Activated CD4-positive, alpha-beta T cell treated with anti-CD3 and anti-CD28 coated beads for 36 hours (primary cell): ENCODE measurements around the gene ANK2. TPM values are rescaled to one million over a fixed set of nuclear protein-coding genes. Genes with fewer than 3 reads are reported as not detected.

ENCODE experiments used
- ATAC-seq: fragments of 200-7000 bp; cut with Tn5 transposase; one replicate; pipeline ENCODE4 v1.10.0; 2021; ENCODE audit warnings: mild to moderate bottlenecking, moderate library complexity
- CTCF ChIA-PET: fragments of 350-600 bp; sonication (Branson Sonifier 250); formaldehyde crosslinking; loops from one replicate; lab custom pipeline; 2021; ENCODE audit warnings: antibody characterized with exemption; lab: Charles Lee
- POLR2A ChIA-PET: fragments of 350-600 bp; sonication (Branson Sonifier 250); formaldehyde crosslinking; loops from one replicate; lab custom pipeline; 2021; ENCODE audit warnings: antibody characterized with exemption, inconsistent platforms; lab: Charles Lee
- DNase-seq: peaks from one replicate; pipeline ENCODE4 v3.0.0-alpha.2; 2020
- H3K27ac Mint-ChIP-seq: one replicate; pipeline ENCODE4 v1.8.0; 2021; ENCODE audit warnings: mixed read lengths
- H3K27me3 Mint-ChIP-seq: one replicate; pipeline ENCODE4 v1.8.0; 2021; ENCODE audit warnings: mixed read lengths
- H3K36me3 Mint-ChIP-seq: one replicate; pipeline ENCODE4 v1.8.0; 2021; ENCODE audit warnings: low read depth, mixed read lengths
- H3K4me1 Mint-ChIP-seq: one replicate; pipeline ENCODE4 v1.8.0; 2021; ENCODE audit warnings: mixed read lengths
- H3K4me3 Mint-ChIP-seq: one replicate; pipeline ENCODE4 v1.8.0; 2021; ENCODE audit warnings: mild to moderate bottlenecking, moderate library complexity, mixed read lengths
- H3K9me3 Mint-ChIP-seq: one replicate; pipeline ENCODE4 v1.8.0; 2021; ENCODE audit warnings: low read depth, mixed read lengths
- intact Hi-C, 2 experiments: fragments of 100-400 bp; cut with DNase I in 1 of 2; cut with micrococcal nuclease in 1 of 2; formaldehyde crosslinking; loops; one replicate each; pipeline versions ENCODE4 v1.14.2 to v1.15.1; 2022 to 2024; cut with DNase I, micrococcal nuclease
- total RNA-seq, 2 experiments: library from RNA; stranded (reverse); gene quantifications; one replicate each; pipeline ENCODE4 v1.2.3, GENCODE V29; 2021

The ANK2 gene
- 1 to 10 TPM; 2.1 to 3.3 TPM for total RNA-seq

- Mint-ChIP-seq H3K27ac (no peak within 1 kb of the TSS), H3K27me3 (peaks cover 11% of the 10 kb centered on the region), H3K4me3 (no peak within 1 kb of the TSS), H3K9me3 (no peaks in the 10 kb centered on the region), H3K36me3 (no peaks in the 10 kb centered on the region), H3K4me1 (no peaks in the 10 kb centered on the region)
- intact Hi-C loops = no loop called here
- ATAC-seq (no peak), DNase-seq (no peak)
- ChIA-PET CTCF (interaction anchor here (0.7 kb wide), 1 partner anchor 32 kb away, joined by 3 read pairs; no protein-coding TSS in a partner anchor), POLR2A (no interaction called here)
These were observed at the start of gene ANK2 for GRCh38 chr4:113049421-113050370. TSS of gene ANK2 (plus strand) at chr4:113049653. CDS start at chr4:113049729, 76 bp downstream.

- no peak for DNase-seq
- POLR2A ChIA-PET = no interaction called here
- no peak for ATAC-seq
- Mint-ChIP-seq H3K27me3 (no peaks in the 10 kb centered on the region), H3K4me1 (no peaks in the 10 kb centered on the region), H3K36me3 (no peaks in the 10 kb centered on the region), H3K27ac (no peak overlapping the region), H3K4me3 (no peak overlapping the region), H3K9me3 (no peaks in the 10 kb centered on the region)
- CTCF ChIA-PET = interaction anchor here (0.7 kb wide), 1 partner anchor 121 kb away, joined by 3 read pairs; no protein-coding TSS in a partner anchor
- intact Hi-C loops = no loop called here
These were observed 45.6 kb upstream of the ANK2 start for GRCh38 chr4:113003841-113004240.

DNA sequence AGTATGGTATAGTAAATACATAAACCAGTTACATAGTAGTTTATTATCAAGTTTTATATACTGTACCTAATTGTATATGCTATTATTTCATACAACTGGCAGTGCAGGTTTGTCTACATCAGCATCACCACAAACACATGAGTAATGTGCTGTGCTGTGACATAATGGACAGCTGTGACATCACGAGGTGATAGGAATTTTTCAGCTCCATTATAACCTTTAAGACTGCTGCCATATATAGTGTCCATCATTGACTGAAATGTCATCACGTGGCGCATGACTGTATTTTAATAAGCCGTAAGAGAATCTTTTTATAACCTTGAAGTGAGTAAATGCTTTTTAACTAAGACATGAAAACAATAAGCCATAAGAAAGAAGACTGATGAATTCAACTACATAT, 44.8 kb upstream of the ANK2 start:
- ChIA-PET POLR2A (no interaction called here), CTCF (no interaction called here)
- Mint-ChIP-seq H3K27me3 (no peaks in the 10 kb centered on the region), H3K27ac (no peak overlapping the region), H3K4me1 (no peaks in the 10 kb centered on the region), H3K9me3 (no peaks in the 10 kb centered on the region), H3K4me3 (no peak overlapping the region), H3K36me3 (no peaks in the 10 kb centered on the region)
- ATAC-seq (no peak), DNase-seq (no peak)
- intact Hi-C loops = no loop called here

- Mint-ChIP-seq H3K27me3 (peaks cover 3% of the 10 kb centered on the region), H3K4me3 (no peak overlapping the region), H3K36me3 (no peaks in the 10 kb centered on the region), H3K9me3 (no peaks in the 10 kb centered on the region), H3K27ac (no peak overlapping the region), H3K4me1 (no peaks in the 10 kb centered on the region)
- ChIA-PET POLR2A (no interaction called here), CTCF (no interaction called here)
- intact Hi-C loops = no loop called here
- DNase-seq (no peak), ATAC-seq (no peak)
These were observed 42.8 kb upstream of the ANK2 start for GRCh38 chr4:113006632-113007031.

GRCh38 chr4:113007151-113007550, 42.3 kb upstream of the ANK2 start:
- Mint-ChIP-seq H3K27me3 (peaks cover 3% of the 10 kb centered on the region), H3K27ac (no peak overlapping the region), H3K9me3 (no peaks in the 10 kb centered on the region), H3K4me1 (no peaks in the 10 kb centered on the region), H3K4me3 (no peak overlapping the region), H3K36me3 (no peaks in the 10 kb centered on the region)
- POLR2A ChIA-PET = no interaction called here
- ATAC-seq = no peak
- intact Hi-C loops = no loop called here
- DNase-seq = no peak
- CTCF ChIA-PET = no interaction called here

- intact Hi-C loops = no loop called here
- no peaks in the 10 kb centered on the region for H3K36me3 Mint-ChIP-seq
- no peak overlapping the region for H3K27ac Mint-ChIP-seq
- H3K4me3 Mint-ChIP-seq = no peak overlapping the region
- peaks cover 3% of the 10 kb centered on the region for H3K27me3 Mint-ChIP-seq
- H3K9me3 Mint-ChIP-seq = no peaks in the 10 kb centered on the region
- ChIA-PET CTCF (no interaction called here), POLR2A (no interaction called here)
- ATAC-seq (no peak), DNase-seq (no peak)
- H3K4me1 Mint-ChIP-seq = no peaks in the 10 kb centered on the region
These were observed 41.3 kb upstream of the ANK2 start for GRCh38 chr4:113008135-113008534.

GRCh38 chr4:113008716-113009115, 40.7 kb upstream of the ANK2 start:
- Mint-ChIP-seq H3K4me1 (no peaks in the 10 kb centered on the region), H3K36me3 (no peaks in the 10 kb centered on the region), H3K27me3 (peaks cover 3% of the 10 kb centered on the region), H3K4me3 (no peak overlapping the region), H3K27ac (no peak overlapping the region), H3K9me3 (no peaks in the 10 kb centered on the region)
- intact Hi-C loops = no loop called here
- ATAC-seq (no peak), DNase-seq (no peak)
- POLR2A ChIA-PET = no interaction called here
- CTCF ChIA-PET = no interaction called here

DNA sequence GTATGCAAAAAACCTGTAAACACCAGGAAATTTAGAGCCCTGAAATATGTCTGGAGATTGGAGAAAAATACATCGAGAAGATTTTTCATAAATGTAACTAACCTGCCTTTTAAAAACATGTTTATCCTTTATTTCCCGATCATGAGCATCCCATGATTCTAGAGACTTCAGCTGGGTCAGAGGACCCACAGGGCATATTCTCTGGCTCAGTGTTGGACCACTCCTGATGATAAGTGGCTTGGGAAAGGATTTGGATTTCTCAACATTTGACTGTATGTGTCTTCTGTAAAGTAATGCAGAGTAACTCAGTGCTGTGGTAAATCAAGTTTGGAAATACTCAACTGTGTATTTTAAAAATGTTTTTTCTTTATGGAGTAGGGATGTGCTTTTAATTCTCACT, 40.0 kb upstream of the ANK2 start:
- no peak overlapping the region for H3K27ac Mint-ChIP-seq
- no peak for DNase-seq
- no peak for ATAC-seq
- no peak overlapping the region for H3K4me3 Mint-ChIP-seq
- POLR2A ChIA-PET = no interaction called here
- intact Hi-C loops = no loop called here
- H3K4me1 Mint-ChIP-seq = no peaks in the 10 kb centered on the region
- H3K27me3 Mint-ChIP-seq = peaks cover 3% of the 10 kb centered on the region
- H3K36me3 Mint-ChIP-seq = no peaks in the 10 kb centered on the region
- no peaks in the 10 kb centered on the region for H3K9me3 Mint-ChIP-seq
- CTCF ChIA-PET = no interaction called here

- Mint-ChIP-seq H3K4me1 (no peaks in the 10 kb centered on the region), H3K36me3 (no peaks in the 10 kb centered on the region), H3K4me3 (no peak overlapping the region), H3K27ac (no peak overlapping the region), H3K27me3 (peaks cover 3% of the 10 kb centered on the region), H3K9me3 (no peaks in the 10 kb centered on the region)
- no peak for DNase-seq
- ChIA-PET POLR2A (no interaction called here), CTCF (no interaction called here)
- intact Hi-C loops = no loop called here
- no peak for ATAC-seq
These were observed 37.2 kb upstream of the ANK2 start for GRCh38 chr4:113012122-113012725.

- H3K27ac Mint-ChIP-seq = no peak overlapping the region
- no peaks in the 10 kb centered on the region for H3K36me3 Mint-ChIP-seq
- intact Hi-C loops = no loop called here
- H3K4me1 Mint-ChIP-seq = no peaks in the 10 kb centered on the region
- DNase-seq (no peak), ATAC-seq (no peak)
- H3K9me3 Mint-ChIP-seq = no peaks in the 10 kb centered on the region
- H3K4me3 Mint-ChIP-seq = no peak overlapping the region
- CTCF ChIA-PET = no interaction called here
- H3K27me3 Mint-ChIP-seq = peaks cover 3% of the 10 kb centered on the region
- POLR2A ChIA-PET = no interaction called here
These were observed 36.7 kb upstream of the ANK2 start for GRCh38 chr4:113012786-113013185.

DNA sequence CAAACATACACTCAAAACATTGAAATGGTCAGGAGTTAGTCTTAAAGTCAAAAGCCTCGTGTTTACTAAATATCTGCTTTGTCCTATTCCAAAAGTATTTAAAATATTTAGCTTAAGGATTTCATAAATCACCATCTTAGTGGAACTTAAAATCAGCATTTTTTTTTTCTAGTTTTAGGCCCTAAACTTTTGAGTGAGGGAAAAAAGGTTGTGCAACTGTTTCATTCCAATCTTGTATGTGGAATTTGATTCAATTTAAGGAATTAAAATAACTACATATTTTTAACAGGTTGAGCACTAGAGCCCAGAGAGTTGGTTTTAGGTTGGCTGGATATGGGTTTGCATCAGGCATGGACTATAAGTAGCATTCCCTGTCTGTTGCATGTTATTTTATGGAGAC, 35.7 kb upstream of the ANK2 start:
- no peaks in the 10 kb centered on the region for H3K4me1 Mint-ChIP-seq
- H3K27ac Mint-ChIP-seq = no peak overlapping the region
- POLR2A ChIA-PET = no interaction called here
- H3K27me3 Mint-ChIP-seq = peaks cover 3% of the 10 kb centered on the region
- intact Hi-C loops = no loop called here
- DNase-seq = no peak
- no peak overlapping the region for H3K4me3 Mint-ChIP-seq
- no peaks in the 10 kb centered on the region for H3K36me3 Mint-ChIP-seq
- CTCF ChIA-PET = no interaction called here
- no peaks in the 10 kb centered on the region for H3K9me3 Mint-ChIP-seq
- ATAC-seq = no peak

DNA sequence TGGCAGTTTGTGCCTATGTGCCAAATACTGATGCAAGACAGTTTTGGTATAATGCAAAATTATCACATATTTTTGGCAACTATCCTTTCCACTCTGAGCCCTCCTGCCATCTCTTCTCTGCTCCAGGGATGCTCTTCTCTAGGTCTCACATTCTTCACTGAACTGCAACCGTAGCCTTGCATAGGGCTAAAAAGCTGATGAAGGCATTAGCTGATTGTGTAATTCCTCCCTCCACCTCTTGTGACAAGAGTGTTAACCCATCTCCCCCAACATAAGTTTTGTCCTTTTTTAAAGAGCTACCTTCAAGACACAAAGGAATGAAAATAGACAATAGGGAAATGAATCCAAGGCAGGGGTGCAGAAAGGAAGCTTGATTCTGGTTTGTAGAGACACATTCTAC, 33.1 kb upstream of the ANK2 start:
- intact Hi-C loops = no loop called here
- Mint-ChIP-seq H3K9me3 (no peaks in the 10 kb centered on the region), H3K27ac (no peak overlapping the region), H3K4me1 (no peaks in the 10 kb centered on the region), H3K36me3 (no peaks in the 10 kb centered on the region), H3K4me3 (no peak overlapping the region), H3K27me3 (peaks cover 2% of the 10 kb centered on the region)
- CTCF ChIA-PET = no interaction called here
- DNase-seq (no peak), ATAC-seq (no peak)
- POLR2A ChIA-PET = no interaction called here
